ENCODE results near the gene PCA3.

Gene PCA3

DNA sequence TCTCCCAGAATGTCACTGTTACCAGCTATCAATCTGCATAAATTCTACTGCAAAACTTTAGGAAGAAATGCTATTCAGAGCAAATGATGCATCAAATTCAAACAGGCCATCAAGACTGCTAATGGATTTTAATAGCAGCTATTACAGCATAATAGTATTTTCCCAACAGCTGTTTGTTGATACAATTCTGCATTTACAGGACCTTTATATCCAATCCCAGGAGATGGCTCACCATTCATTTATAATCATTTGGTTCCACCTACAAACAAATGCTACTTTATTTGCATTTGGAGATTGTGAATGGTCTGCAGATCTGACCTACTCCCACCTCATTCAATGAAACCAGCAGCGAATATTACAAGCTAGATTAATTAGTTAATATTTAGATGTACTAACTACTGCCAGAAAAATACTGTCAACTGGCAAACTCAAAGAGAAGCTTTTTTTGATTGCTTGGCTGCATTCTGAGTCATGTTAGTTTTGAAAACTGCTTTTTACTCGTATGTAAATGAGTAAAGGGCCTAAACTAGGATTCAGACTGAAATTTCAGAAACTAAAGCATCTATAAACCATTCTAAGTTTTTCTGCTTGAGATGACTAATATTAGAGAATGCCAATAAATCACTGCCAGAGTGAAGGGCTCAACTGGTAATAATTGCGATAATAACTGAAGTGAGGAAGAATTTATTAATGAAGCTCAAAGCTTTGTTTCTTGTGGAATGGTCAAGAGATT is 7.1 kb upstream of the PCA3 start:
- DNase-seq (ENCODE audit: low read depth in 3 of 3) = no peak

DNA sequence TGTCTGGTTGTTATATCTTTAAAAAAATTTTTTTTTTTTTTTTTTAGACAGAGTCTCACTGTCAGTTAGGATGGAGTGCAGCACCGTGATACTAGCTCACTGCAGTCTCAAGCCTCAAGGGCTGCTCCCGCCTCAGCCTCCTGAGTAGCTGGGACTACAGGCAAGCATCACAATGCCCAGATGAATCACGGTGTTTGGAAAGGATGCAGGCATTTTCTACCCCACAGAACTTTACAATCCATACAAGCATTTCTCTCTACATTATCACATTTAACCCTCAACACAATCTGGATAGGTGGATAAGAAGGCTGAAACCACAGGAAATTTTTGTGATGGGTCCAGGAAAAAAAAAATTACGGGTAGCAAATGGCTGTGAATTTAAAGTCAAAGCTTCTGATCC is 5.8 kb upstream of the PCA3 start:
- DNase-seq (ENCODE audit: low read depth in 3 of 3) = no peak

DNA sequence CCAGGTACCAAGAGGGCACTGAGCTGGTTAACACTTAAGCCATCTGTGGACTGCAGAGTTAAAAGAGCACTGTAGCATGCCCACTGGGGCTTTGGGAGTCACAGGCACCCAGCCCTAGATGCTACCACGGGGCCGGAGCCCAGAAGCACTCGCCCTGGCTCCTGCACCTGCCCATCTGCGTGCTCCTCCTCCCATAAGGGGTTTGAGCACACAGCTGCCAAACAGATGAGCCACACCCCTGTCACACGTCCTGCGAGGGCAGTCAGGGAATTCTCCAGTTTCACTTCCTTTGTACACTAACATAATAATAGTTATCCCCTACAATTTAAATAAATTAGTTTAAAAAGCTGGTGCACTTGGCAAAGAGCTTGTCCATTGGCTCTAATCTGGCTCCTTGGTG is 4.5 kb upstream of the PCA3 start:
- DNase-seq (ENCODE audit: low read depth in 3 of 3) = no peak

DNA sequence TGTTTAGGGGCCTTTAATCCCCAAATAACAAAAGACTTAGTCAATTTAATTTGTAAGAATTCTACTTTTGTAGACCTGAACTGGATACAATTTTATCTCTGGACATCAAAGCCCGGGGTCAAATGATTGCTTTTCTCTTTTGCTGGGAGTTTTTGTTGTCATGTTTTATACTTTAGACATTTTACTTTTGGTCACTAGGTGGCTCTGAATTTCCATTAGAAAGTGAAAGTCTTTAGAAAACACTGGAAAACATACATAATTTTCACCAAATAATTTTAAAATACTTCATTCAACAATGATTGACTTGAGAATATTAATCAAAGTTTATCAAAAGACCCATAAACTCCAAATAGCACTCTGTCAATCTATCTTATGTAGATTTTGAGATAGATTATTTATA is 2.8 kb upstream of the PCA3 start:
- no peak for DNase-seq (ENCODE audit: low read depth in 3 of 3)

DNA sequence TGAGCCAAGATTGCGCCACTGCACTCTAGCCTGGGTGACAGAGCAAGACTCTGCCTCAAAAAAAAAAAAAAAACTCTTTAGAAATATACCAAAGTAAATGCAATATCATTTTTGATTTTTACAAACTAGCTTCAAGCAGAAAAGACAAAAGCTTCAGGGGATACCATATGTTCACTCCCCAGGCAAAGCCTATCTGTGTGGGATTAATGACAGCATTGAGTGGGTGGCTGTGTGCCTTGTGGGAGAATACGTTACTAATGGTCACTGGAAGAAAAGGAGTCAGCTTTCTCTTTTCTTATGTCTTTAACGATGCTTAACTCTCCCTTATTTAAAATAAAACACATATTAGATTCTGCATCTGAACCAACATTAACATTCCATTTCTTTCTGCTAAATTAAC is 1.9 kb downstream of the PCA3 start:
- no peak for DNase-seq (ENCODE audit: low read depth in 3 of 3)

DNA sequence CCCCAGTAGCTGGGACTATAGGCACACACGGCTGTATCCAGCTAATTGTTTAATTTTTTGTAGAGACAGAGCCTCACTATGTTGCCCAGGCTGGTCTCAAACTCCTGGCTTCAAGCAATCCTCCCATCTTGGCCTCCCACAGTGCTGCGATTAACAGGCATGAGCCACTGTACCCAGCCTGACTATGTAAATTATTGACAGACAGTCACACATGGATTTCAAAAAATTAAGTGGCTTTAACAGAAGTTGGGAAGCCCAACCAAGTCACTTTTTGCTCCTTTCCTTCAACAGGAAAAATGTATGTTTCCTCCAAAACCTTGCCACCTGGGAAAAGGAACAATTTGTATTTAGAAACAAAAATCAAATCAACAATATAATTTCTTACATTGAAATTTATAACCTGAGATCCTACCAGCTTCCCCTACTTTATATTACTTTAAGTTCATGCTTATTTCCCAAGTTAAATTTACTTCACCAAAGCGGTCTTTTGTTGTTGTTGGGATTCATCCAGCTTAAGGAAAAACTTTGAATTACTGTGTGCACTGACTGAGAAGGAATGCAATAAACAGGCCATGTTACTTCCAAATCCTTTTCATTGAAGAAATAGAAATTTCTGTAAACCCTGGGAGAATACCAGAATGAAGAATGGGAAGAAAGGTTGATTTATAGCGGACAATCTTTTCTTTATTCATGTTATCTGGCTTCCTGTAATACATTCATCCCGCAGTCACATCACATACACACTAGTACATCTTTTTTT is 8.6 kb downstream of the PCA3 start:
- no peak for DNase-seq (ENCODE audit: low read depth in 3 of 3)

DNA sequence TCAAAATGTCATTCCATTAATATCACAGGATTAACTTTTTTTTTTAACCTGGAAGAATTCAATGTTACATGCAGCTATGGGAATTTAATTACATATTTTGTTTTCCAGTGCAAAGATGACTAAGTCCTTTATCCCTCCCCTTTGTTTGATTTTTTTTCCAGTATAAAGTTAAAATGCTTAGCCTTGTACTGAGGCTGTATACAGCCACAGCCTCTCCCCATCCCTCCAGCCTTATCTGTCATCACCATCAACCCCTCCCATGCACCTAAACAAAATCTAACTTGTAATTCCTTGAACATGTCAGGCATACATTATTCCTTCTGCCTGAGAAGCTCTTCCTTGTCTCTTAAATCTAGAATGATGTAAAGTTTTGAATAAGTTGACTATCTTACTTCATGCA is 20.6 kb downstream of the PCA3 start:
- no peak for DNase-seq (ENCODE audit: low read depth in 3 of 3)

DNA sequence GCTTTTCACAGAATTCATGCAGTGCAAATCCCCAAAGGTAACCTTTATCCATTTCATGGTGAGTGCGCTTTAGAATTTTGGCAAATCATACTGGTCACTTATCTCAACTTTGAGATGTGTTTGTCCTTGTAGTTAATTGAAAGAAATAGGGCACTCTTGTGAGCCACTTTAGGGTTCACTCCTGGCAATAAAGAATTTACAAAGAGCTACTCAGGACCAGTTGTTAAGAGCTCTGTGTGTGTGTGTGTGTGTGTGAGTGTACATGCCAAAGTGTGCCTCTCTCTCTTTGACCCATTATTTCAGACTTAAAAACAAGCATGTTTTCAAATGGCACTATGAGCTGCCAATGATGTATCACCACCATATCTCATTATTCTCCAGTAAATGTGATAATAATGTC is 21.3 kb downstream of the PCA3 start:
- no peak for DNase-seq (ENCODE audit: low read depth in 3 of 3)

DNA sequence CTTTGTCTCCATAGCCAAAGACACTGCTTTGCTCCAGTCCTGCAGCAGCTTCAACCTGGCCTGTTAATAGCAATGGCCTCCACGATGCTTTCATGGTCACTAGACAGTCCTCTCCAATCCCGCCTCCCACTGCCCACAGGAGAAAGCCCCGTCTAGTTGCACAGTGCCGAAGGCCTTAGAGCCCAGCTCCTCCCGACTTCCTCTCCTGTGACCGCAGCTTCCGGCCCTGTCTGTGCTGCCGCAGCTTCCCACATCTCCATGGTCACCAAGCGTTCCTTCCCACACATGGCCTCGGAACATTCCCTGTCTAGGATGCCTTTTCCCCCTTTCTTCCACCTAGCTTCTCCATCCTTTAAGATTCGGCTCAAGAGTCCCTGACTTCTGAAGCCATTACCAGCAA is 23.4 kb downstream of the PCA3 start:
- no peak for DNase-seq (ENCODE audit: low read depth in 3 of 3)

DNA sequence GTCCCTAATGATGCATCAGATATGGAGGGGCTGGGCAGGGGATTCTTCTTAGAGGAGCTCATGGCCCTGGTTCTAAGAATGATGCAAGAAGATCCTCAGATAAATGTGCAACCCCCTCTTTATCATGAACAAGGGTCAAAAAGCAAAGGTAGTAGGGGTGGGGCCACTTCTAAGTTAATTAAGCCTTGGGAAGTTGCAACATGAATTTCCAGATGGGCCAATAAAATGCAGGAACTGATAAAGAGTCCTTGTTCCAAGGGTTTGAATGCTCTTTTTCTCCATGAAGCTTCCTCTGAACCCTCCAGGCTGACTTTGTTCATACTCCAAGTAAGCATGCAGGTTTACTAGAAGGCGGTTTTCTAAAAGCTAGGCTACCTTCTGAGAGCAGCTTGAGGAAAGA is 25.6 kb downstream of the PCA3 start:
- DNase-seq (ENCODE audit: low read depth in 3 of 3) = no peak

DNA sequence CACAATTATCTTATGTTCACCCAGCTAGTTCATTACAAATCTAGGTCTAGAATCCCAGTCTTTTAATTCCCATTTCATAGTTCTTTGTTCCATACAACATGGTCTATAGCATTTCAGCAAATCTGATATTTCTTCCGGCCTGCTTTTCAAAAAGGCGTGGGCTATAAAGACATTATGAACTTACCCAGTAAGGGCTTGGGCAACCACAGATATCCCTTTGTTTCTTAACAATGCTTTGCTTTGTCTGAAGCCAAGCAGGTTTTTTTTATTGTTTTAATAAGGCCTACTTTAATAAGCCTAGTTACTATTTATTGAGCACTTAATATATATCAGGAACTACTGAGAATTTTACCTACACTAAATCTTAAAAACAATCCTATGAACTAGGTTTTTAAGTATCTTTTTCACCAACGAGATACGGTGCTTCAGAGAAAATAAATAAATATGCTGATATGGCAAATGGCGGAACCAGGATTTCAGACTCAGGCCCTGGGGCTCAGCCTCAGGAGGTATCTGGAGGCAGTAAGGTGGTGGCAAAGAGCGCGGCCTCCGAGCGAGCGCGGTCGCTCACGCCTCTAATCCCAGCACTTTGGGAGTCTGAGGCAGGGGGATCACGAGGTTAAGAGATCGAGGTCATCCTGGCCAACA is 29.7 kb downstream of the PCA3 start:
- DNase-seq (ENCODE audit: low read depth in 3 of 3) = no peak

DNA sequence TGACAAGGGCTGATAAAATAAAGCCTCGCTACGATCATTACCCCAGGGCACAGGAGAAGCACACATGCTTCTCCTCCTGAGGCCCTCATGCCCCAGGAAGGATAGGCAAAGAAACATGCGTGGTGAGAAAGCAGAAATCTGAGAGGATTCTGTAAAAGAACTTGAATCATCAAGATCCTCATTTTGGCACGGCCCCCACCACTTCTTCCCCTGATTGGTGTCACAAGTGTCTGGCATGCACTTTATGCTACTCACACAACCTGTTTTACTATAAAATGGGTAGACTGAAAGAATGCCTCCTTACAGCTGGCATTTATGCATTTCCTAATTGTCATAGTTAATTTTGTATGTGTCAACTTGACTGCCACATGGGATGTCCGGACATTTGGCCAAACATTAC is 32.1 kb downstream of the PCA3 start:
- no peak for DNase-seq (ENCODE audit: low read depth in 3 of 3)

DNA sequence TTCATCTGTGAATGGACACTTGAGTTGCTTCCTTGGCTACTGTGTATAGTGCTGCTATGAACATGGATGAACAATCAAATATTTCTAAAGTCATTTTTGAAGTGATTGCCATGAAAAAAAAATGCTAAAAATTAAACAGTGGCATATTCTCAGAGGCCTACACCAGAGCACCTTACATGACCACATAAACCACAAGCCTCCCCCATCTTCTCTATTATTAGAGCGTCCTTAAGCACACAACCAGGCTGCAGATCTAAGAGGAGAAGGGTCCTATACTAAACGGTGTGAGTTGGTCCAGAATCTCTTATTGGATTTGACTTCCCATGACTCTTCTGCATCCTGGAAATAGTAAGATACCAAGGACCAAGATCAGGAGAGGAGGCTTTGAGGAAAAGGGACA is 34.3 kb downstream of the PCA3 start:
- no peak for DNase-seq (ENCODE audit: low read depth in 3 of 3)

DNA sequence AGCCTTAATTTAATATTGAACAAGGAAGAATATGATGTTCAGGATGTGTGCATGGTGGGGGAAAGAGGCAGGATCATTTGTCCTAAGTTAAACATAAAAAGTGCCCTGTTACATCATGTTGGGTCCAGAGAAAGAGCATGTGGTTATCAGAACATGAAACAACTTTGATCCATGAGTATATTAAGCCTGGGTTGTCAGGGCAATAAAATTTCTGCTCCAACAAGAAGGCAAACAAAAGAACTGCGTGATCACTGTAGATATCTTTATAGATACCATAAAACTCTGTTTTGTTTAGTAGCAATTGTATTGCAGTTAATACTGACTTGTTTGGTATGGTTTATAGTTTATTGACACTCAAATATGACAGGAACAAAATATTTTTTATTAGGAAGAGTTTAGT is 35.2 kb downstream of the PCA3 start:
- no peak for DNase-seq (ENCODE audit: low read depth in 3 of 3)

DNA sequence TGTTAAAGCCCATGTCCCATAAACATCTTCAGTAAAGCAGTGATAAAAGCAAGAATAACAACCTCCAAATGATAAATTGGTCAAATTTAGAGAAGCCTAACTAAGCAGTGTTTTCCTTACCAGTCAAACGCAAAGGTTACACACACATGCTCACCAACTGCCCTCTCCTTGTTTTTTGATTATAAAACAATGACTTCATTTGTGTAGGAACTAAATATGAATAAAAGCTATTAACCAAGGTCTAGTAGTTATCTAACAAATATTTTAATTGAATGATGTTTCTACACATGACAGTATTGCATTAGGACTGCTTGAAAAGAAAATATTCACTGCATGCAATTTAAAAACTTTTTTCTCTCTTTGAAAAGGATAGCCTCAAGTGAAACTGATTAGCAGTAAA is 36.7 kb downstream of the PCA3 start:
- DNase-seq (ENCODE audit: low read depth in 3 of 3) = no peak

DNA sequence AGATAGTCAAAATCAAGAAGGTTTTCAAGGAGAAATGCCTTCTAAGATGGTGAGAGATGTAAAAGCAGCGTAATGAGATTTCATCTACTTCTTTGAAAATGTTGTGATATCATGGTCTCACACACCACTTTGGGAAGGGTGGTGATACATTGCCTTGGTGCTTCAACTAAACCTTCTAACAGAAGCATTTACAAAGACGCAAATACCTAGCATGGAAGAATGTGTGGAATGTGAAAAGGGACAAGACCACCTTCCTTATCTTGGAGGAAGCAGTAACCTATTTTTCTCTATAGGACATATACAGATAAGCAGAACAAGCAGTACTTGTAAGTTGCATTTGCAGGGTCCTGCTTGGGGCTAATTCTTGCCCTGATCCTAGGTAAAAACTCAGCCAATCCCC is 38.8 kb downstream of the PCA3 start:
- no peak for DNase-seq (ENCODE audit: low read depth in 3 of 3)

DNA sequence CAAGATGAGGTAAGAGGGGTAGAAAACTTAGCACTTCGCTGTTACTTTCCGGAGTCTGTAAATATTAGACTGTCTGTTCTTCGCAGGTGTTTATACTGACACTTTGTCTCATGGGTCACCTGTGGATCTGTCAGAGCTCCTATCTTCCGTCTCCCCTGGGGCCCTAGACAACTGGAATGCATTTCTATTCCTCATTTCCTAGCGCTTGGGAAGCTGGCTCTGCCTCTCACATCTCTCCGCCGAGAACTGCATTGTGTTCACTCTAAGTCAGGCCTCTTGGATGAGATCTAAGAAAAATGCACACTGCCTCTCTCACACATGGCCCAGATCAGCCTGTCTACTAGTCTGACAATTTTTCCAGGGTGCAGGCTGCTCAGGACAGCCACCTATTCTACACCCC is 39.5 kb downstream of the PCA3 start:
- DNase-seq (ENCODE audit: low read depth in 3 of 3) = no peak

DNA sequence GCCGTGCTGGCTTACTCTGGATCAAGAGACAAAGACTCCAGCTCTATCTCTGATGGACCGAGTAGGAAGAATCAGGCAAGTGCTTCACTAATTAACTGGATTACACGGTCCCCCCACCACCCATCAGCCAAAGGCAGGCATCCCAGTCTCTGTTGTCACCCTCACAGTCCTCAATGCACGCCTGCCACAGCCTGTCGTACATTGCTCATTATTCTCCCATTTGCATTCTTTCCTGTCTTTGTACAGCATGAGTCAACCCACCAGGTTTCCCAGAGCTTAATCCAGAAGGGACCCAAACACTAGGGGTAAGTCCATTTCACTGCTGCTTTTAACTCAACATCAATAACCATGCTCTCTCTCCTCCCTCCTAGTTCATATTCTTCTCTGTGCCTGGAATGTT is 44.4 kb downstream of the PCA3 start:
- no peak for DNase-seq (ENCODE audit: low read depth in 3 of 3)

DNA sequence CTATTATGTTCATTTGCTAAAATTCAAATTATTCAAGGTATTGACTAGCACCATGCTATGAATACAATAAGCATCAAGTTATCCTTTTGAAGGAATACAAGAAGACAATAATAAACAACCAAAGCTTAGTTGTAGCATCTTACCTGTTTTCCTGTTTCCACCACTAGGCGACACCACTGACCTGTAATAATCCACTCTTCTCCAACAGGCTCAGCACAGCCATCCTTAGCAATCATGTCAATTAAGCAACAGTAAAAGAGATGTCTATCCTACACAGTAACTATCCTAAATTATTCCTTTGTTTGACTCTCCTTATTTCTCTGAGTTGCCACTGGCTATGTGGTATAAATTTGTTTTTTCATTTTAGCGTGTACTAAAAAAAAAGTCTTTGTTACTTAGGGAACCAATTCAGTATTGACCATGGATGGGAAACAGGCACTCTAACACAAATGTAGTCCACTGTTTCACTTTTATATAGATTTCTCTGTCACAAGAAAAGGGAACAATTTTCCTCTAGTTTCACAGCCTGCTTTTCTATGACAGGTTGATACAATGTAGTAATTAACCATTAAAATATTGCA is 46.2 kb downstream of the PCA3 start:
- DNase-seq (ENCODE audit: low read depth in 3 of 3) = peak in 2 of 3 donors; percentile 3 to 4

DNA sequence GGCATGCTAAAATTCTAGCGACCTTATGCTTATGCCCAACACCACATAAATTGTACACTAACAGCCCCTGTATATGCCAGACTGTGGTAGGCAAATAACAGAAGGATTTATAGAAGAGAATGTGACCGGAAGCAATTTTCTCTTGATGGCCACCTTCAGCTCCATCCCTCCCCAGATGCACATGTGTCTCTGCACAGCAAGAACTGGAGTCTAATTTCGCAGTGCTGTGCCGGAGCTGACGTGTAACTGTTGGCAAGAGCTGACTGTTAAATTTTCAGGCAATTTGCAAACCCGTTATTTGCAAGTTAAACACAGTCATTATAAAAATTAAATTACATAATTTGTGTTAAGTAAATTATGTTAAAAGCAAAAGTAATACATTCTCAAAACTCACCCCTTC is 48.4 kb downstream of the PCA3 start:
- DNase-seq (ENCODE audit: low read depth in 3 of 3) = no peak

DNA sequence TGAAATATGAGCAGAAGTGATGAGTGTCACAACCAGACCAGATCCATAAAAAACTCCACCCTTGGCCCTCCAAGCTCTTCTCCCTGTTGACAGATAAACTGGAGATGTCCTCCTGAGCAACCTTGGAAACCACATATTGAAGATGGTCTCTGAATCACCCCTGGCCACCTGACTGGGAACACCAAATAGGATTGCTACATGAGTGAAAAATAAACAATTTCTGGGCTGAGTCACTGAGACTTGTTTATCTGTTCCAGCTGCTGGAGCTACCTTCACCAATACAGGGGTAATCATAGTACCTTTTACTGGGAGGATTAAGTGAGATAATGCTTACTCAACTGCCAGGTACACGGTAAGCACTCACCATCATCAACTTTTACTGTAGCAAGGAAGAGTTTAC is 53.3 kb downstream of the PCA3 start:
- no peak for DNase-seq (ENCODE audit: low read depth in 3 of 3)

DNA sequence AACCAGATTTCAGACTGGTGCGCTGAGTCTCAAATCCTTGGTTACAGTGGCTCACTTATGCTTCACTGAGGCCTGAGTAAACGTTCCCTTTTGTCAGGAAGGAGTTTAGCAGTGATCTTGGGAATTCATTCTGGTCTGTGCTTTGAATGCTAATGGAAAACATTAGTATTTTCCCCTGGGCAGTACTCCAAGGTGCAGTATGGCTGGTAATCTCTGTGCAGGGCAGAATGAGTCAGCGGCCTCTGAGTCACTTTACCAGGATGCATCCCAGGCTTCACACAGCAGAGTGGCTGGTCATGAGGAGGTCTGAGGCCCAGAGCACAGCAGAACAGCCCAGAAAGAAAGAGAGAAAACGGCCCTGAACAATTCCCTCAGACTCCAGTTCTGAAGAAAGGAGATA is 54.0 kb downstream of the PCA3 start:
- DNase-seq (ENCODE audit: low read depth in 3 of 3) = no peak

DNA sequence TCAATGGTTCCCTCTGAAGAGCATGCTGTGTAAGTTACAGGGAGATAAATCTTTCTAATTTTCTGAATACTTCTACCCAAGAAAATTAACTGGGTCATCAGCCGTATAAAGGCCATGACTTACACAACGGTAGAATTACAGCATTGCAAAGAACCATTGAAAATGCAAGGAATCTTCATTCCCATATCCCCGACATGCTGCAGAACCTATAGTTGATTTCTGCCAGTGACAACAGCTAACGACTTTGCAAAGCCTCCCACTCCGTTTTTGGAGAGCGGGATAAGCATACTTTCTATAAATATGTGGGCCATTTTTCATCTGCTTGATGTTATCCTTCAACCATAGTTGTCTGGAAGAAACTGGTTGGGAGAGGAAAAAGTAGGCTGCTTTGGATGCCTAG is 56.2 kb downstream of the PCA3 start:
- DNase-seq (ENCODE audit: low read depth in 3 of 3) = no peak

All from stimulated activated CD4-positive, alpha-beta T cell treated with anti-CD3 and anti-CD28 coated beads, TNF-alpha, amount 100 ng/mL, for 48 hours (primary cell).